Endothelial cell of hepatic sinusoid (primary cell): ENCODE results near the gene HSF4.

Experiments used
- in situ Hi-C: cut with HindIII; loops from 2 replicates; pipeline ENCODE4 v1.10.0; 2017; ENCODE audit warnings: low sequenced_read_pairs

The HSF4 gene

DNA sequence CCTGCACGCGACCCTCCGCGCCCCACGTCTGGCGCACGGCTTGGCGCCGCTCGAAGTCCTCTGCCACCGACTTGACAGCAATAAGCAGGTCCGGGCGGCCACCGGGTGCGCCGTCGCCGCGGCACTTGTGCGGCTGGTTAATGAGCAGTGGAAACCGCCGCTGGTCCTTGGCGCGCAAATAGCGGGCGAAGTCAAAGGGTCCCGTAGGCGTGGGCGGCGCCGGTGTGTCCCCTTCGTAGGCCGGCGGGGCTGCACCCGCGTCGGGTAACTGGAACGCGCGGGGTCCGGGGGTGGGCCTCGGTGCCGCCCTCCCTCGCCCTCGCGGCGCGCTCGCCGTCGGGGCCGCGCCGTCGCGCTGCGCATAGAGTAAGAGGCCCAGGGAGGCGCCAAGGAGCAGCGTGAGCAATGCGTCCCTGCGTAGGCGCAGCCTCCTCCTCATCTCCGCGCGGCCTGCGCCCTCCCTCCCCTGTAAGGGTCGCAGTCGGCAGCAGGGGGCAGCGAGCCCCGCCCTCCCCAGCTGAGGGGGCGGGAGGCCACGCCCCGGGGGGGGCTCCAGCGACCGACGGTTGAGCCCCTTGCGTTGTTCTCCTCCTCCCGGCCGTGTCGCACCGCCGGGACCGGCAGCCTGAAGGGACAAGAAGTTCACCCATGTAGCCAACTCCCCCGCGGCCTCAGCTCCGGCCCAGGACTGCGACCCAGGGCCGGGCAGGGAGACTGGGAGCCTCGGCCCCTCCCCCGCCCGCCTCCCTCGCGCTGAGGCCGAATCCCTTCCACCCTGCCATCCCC, 14.3 kb upstream of the HSF4 start:
- in situ Hi-C loops = no loop called here

DNA sequence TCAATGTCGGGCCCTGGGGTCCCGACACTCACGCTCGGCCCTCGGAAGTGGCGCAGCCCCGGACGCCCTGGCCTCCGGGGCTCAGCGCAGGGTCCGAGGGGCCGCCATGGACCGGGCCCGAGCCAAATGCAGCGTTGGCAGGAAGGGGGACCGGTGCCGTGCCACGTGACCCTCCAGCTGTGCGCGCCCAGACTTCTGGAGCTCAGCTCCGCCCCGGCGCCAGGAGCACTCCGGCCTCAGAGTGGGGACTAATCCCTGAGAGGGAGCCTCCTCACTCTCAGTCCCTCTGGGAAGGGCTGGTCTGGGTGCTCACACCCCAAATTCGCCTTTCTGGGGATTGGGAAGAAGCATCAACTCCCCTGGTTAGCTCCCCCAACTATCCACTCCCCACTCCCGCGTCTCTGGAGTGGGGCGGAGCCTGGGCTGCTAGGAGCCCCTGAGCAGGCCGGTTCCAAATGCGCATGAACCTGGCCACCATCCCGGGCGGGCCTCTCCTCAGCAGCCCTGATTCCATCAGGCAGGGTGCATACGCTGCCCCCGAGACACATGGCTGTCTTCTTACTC, 13.6 kb upstream of the HSF4 start, which contains the start of gene B3GNT9:
Gene B3GNT9, minus strand, starts transcription at position 166 of the 564 bp plus-strand sequence. CDS start 513 bp downstream, outside the sequence.
- in situ Hi-C loops = no loop called here

DNA sequence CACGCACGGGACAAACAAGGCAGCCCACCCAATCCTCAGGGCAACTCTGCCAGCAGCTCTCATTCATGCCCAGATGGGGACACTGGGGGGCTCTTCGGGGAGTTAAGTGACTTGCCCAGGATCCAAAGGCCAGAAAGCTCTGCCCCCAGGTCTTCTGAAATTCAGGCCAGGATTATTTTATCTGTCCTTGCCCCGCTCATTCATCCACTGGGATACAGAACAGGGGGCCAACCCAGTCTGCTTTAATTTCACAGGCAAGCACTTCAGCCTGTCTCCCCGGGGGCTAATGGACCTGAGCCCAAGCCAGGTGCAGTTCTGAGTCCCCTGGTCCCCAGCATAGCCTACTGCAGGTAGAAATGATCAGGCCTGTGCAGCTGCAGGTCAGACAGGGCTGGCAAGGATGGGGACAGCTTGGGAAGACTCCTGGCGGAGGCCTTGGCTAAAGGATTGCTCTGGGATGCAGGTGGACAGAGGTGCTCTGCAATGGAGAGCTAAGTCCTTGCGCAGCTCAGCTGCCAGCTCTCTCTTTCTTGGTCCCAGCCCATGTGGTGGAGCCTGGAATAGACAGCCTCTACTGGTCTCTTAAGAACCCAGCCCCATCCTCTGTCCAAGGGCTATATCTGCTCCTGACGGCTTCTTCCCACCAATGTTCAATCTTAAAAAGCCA, 13.0 kb upstream of the HSF4 start:
- in situ Hi-C loops = no loop called here

DNA sequence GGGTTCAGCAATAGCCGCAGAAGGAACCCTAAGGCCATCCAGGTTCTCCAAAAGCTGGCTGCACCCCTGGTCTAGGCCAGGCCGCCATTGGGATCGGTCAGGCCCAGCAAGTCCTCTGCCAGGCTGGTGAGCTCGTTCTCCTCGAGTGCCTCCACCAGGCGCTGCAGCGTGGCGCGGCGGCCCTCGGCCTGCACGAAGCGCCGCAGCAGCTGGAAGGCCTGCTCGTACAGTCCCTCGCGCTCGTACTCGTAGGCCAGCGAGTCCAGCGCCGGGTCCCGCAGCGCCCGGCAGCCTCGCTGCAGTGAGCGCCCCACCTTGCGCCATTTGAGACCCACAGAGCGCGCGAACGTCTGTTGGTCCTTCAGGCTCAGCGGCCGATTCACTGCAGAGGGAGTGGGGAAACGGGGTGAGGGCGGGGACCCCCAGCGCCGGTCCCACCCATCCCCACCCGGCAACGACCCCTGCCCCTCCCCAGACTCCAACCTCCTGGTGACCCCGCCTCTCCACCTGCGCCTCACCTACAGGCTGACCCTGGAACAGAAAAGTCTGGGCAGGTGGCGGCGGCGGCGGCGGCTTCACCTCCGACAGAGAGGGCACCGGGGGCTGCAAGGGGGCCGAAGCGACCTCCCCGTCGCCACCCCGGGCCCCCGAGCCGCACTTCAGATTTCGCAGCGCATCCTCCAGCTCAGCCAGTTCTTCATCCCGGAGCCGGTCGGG, 9.8 kb upstream of the HSF4 start:
- in situ Hi-C loops = no loop called here

DNA sequence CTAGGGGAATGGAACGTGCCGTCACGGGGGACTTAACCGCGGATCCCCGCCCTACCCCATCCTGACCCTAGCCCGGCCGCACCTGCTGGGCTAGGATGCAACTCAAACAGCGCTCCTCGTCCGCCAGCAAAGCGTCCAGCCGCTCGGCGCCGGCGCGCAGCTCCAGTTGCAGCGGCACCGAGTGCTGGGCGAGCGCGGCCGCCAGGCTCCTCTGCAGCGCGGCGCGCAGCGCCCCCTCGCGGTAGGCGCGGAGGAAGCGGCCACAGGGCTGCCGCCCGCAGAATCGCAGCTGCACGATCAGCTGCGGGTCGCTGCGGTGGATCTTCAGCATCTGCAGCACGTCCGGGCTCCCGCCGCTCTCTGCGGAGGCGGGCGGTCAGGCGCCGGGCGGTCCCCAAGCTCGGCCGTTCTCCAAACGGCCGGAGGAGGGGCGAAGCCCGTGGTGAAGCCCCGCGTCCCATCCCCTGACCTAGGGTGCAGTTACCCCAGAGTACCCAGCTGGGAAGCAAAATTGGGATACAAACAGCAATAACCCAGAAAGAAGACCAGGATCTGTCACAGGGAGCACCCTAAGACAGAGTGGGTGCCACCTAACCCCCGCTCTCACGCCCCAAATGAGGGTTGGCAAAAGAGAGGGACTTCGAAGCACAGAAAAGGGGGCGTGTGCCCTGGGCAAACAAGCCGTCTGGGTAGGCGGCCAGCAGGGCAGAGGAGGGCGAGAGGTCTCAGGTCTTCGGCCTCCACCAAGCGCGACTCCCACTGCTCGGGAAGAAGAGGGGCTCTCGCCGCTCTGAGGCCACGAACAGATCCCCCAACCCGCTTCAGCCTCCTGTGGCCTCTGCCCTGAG, 9.0 kb upstream of the HSF4 start:
- in situ Hi-C loops = no loop called here

DNA sequence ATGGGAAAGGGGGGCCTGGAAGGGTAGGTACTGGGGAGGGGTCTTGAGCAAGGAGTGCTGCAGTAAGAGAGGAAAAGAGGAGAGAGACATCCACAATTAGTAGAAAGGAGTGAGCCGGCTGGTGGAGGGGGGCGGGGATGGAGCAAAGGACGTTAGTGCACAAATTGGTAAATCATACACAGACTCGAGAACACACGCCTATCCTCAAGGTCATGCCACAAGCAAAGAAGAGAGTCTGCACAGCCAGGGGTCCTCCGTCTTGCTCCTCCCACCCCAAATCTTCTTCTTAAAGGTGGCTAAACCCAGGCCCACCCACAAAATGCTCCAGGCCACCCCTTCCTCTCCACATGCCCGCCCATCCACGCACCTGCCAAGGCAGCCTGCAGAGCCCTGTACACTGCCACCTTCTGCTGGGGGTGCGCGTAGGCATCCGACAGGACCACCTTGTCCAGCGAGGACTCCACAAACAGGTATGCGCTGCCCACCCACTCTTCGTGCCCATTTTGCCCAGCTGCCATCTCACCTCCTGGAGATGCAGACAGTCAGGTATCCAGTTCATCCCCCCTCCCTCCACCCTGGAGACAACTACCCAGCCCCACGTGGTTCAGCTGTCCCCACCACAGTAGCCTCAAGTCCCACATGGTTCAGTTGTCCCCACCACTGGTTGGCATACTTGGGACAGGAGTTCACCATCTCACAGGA, 8.3 kb upstream of the HSF4 start:
- in situ Hi-C loops = no loop called here

DNA sequence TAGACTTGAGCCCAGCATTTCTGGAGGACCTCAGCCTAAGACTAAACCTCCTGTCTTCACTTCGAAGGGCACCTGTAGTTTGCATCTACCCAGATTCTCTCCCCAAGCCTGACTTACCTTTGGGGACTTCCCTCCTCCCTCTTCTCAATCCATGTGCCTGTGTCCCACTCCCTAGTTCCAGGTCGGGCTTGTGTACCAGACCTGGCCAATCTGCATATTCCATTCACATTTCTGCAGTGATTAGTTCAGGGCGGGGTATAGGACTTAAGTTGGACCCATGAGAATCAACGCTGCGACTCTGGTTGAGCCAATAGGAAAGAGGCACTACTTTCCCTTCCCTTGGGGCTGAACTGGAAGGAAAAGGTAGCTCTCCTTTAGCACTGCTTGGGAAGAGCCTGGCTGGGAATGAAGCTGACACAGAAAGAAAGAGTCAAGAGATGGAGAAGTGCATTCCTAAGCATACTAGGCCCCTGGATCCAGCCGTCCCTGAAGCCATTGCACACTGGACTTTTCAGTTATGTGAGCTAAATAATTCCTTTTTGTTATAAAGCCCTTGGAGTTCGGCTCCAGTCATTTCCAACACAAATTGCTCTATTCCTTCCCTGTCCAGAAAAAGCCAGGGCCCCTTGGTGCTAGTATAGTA, 7.3 kb upstream of the HSF4 start:
- in situ Hi-C loops = no loop called here

DNA sequence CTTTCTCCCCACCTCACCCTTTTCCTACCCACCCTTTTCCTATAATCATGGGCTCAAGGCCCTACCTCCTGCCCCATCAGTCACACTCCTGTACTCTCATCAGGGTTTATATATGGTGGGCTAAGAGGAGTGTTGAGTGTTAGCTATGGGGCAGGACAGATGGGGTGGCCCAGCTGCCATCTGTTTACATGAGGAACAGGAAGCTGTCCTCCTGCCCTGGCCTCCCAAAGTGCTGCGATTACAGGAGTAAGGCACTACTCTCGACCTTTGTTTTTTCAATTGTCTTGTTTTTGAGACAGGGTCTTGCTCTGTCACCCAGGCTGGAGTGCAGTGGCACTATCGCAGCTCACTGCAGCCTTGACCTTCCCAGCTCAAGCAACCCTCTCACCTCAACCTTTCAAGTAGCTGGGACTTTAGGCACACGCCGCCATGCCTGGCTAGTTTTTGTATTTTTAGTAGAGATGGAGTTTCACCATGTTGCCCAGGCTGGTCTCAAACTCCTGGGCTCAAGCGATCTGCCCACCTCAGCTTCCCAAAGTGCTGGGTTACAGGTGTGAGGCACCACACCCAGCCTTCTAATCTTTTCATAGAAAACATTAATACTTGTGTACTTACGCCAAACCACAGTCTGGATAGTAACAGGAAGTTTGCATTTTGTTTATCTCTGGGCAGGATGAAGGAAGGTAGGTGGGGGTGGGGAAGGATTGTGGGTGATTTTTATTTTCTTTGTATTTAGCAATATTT, 6.5 kb upstream of the HSF4 start:
- in situ Hi-C loops = no loop called here

DNA sequence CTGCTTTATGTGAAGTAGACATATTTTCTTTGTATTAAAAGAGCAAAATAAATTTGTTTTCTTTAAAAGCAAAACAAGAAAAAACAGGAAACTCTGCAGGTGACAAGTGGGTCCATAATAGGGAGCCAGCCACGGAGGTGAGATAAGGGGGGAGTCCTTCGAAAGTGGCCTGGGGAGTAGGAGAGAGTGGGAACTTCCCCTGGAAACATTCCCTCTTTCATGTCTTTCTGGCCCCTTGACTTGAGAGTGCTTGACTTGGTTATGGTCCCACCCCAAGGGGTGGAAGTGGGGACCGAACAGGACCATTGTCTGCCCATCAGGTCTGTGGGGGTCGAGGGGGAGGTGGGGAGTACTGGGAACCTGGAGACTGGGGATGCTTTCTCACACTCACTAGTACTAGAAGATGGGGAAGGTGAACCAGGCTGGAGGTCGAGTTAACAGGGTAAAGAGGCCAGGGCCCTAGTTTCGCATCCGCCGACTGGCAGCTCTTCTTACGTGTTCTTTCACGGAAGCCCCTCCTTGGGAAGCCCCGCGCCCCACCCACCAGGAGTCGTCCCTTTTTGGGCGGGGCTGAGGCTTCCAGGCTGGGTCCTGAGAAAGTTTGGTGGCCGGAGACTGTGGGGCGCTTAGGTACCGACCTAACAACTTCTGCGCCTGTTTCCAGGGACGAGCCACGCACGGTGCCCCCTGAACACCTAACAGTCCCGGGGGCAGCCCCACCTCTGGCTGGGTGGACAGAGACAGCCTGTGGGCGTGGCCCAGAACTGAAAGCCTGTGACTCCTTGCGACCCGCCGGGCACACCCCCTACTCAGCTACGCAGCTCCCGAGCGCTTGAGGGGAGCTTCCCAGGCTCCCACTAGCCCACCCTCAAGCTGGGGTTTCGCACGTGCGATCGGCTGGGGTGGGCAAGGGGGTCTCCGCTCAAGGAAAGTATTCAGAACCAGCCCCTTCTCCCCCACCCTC, 5.6 kb upstream of the HSF4 start:
- in situ Hi-C loops = no loop called here

DNA sequence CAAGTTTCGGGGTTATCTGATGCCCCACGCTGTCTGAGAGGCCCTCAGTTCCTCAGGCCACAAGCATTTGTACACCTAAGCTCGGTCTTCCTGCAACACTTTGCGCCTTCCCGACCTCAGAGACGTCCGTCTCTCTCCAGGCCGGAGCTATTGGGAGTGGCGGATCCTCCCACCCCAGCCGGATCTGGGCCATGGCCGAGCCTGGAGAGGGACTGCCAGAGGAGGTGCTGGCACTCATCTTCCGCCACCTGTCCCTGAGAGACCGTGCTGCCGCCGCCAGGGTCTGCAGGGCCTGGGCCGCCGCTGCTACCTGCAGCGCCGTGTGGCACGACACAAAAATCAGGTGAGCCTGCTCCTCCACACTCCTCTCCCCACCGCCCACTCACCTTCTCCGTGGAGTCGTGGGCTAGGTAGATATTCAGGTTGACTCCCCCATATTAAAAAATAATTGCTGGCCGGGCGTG, 2.9 kb upstream of the HSF4 start:
- in situ Hi-C loops = no loop called here

DNA sequence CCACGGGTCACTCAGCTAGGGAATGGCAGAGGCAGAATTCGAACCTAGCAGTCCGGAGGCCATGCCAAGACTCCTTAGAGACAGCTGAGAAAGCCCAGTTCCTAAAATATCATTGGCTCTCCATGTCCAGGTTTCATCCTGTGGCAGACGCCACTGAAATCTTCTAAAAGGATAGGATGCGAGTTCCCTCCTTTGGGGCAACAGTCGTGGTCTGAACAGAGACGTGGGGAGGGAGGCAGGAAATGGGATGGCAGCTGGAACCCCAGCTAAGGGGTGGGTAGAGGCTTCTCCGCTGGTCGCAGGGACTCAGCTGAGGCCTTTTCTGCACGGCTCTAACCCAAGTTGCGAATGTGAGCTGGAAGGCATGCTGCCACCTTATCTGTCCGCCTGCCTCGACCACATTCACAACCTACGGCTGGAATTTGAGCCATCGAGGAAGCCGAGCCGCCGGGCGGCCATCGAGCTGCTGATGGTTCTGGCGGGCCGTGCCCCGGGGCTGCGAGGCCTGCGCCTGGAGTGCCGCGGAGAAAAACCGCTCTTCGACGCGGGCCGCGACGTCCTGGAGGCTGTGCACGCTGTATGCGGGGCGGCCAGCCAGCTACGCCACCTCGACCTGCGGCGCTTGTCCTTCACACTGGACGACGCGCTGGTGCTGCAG, 1.9 kb upstream of the HSF4 start:
- in situ Hi-C loops = no loop called here

DNA sequence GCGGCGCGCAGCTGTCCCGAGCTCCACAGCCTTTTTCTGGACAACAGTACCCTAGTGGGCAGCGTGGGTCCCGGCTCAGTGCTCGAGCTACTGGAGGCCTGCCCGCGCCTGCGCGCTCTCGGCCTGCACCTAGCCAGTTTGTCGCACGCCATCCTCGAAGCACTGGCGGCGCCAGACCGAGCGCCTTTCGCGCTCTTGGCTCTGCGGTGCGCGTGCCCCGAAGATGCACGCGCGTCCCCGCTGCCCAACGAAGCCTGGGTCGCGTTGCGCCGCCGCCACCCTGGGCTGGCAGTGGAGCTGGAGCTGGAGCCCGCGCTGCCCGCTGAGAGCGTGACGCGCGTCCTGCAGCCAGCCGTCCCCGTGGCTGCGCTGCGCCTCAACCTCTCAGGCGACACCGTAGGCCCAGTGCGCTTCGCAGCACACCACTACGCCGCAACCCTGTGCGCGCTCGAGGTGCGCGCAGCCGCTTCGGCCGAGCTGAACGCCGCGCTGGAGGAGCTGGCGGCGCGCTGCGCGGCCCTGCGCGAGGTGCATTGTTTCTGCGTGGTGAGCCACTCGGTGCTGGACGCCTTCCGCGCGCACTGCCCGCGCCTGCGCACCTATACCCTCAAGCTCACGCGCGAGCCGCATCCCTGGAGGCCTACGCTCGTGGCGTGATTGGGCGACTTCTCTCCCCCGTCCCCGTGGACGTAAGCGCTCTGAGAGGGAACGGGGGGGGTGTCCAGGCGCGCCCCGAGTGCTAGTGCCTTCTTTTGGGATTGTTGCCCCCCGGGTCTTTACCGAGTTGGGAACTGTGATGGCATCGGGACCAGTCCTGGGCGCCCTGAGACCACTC, 1.2 kb upstream of the HSF4 start:
- in situ Hi-C loops = no loop called here

DNA sequence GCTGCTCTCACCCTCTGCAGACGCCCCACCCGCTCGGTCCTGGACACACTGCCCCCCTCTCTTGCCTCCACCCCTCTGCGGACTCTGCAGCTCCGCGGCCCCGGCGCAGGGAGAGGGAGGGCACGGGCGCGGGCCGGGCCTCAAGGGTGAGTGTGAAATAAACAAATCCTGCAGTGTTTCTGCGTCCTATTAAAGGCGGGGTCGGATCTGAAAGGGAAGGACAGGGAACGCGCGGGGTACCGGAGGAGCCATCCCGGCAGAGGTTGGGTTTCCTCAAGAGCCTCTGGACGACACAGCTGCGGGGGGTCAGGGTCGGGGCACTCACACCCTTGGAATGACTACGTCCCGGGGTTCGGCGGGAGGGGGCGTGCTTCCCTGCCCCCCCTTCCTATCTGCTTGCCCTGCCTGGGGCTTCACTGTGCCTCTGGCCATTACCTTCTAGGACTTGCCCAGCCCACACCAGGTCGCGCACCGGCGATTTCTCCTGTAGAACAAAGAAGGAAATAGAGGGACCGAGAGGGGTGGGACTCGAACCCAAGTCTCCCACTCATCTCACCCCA, 466 bp upstream of the HSF4 start:
- in situ Hi-C loops = no loop called here

DNA sequence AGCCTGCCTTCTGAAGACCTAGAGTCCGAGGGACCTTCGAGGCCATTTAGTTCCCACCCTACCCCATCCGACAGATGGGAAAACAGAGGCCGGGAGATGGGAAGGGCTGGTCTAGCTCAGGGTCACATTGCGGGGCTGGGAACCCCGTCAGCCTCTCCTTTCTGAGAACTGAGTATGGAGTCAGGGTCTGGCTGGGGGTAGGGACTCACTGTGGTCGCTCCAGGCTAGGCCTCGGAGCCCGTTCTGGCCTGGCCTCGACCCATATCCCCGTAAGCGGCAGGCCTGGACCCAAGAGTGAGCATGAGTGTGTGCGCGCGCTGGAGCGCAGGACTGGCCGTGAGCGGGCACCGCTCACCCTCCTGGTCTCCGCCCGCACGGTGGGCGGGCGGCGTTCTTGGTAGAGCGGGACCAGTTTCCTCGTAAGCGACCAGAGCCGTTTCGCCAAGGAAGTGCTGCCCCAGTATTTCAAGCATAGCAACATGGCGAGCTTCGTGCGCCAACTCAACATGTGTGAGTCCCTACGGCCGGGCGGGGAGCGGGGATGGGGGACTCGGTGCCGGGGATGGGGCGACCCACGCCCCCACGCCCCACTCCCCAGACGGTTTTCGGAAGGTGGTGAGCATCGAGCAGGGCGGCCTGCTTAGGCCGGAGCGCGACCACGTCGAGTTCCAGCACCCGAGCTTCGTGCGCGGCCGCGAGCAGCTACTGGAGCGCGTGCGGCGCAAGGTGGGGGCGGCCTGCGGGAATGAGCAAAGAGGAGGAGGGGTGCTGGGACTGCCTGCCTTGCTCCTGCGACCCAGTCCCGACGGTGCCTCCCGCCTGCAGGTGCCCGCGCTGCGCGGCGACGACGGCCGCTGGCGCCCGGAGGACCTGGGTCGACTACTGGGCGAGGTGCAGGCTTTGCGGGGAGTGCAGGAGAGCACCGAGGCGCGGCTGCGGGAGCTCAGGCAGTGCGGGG, 855 bp downstream of the HSF4 start:
- in situ Hi-C loops = loop anchor here (5.0 kb wide), 1 partner anchor 72 kb away; no protein-coding TSS in a partner anchor
